H1 (cell line): ENCODE data around the gene UTP3. TPM values are rescaled to one million over a fixed set of nuclear protein-coding genes. Genes with fewer than 3 reads are reported as not detected.
"Not testable (repeated sequence)": the region's sequence is repeated elsewhere in the genome, so short reads cannot be mapped to it uniquely, and the experiment has no call there.

ENCODE experiments used
- CTCF ChIA-PET: fragments of 300-600 bp; sonication (Branson Sonifier 250); formaldehyde crosslinking; loops from one replicate; lab custom pipeline; 2021; ENCODE audit not compliant: partially characterized antibody; lab: Charles Lee
- POLR2A ChIA-PET: fragments of 300-600 bp; sonication (Branson Sonifier 250); formaldehyde crosslinking; loops from one replicate; lab custom pipeline; 2021; ENCODE audit warnings: inconsistent platforms; ENCODE audit not compliant: partially characterized antibody; lab: Charles Lee
- DNase-seq, 2 experiments: peaks; one replicate each; pipeline versions ENCODE4 v3.0.0 to v3.0.0-alpha.2; 2010 to 2022; ENCODE audit warnings: low spot score in 2 of 2, low read depth in 1 of 2, mixed read lengths in 1 of 2
- FAIRE-seq: peaks from 2 replicates; lab custom pipeline; 2011; peaks lifted over from hg19 to GRCh38; lab: Jason Lieb, UNC
- H2AFZ ChIP-seq: 2 replicates; pipeline ENCODE4 v1.8.1; 2012; ENCODE audit warnings: low read length, inconsistent platforms
- H2AK5ac ChIP-seq: 2 replicates; pipeline ENCODE4 v1.6.1; 2013; ENCODE audit warnings: low read depth, low read length
- H2BK120ac ChIP-seq: replicated peaks from 2 replicates; pipeline ENCODE3; 2013; ENCODE audit warnings: low read depth, low read length, inconsistent platforms
- H2BK12ac ChIP-seq: 2 replicates; pipeline ENCODE4 v1.6.1; 2013; ENCODE audit warnings: low read depth, low read length
- H2BK15ac ChIP-seq: 2 replicates; pipeline ENCODE4 v1.6.1; 2013; ENCODE audit warnings: low read length
- H2BK20ac ChIP-seq: 2 replicates; pipeline ENCODE4 v1.6.1; 2013; ENCODE audit warnings: low read length
- H2BK5ac ChIP-seq: 2 replicates; pipeline ENCODE4 v1.6.1; 2013; ENCODE audit warnings: low read depth, low read length
- H3K14ac ChIP-seq: 2 replicates; pipeline ENCODE4 v1.6.1; 2013; ENCODE audit warnings: inconsistent platforms; ENCODE audit not compliant: insufficient read length
- H3K18ac ChIP-seq: 2 replicates; pipeline ENCODE4 v1.6.1; 2013; ENCODE audit warnings: low read length; ENCODE audit errors: extremely low read depth
- H3K23ac ChIP-seq: 2 replicates; pipeline ENCODE4 v1.6.1; 2013; ENCODE audit warnings: inconsistent platforms; ENCODE audit not compliant: insufficient read length
- H3K23me2 ChIP-seq: 2 replicates; pipeline ENCODE4 v1.6.1; 2013; ENCODE audit warnings: low read depth, low read length
- H3K27ac ChIP-seq: 2 replicates; pipeline ENCODE4 v1.6.1; 2011; ENCODE audit warnings: low read depth, low read length, inconsistent platforms
- H3K27me3 ChIP-seq, 4 experiments: replicated peaks in 1 of 4; 1 replicate in 1 of 4; 2 replicates in 3 of 4; pipeline versions ENCODE4 v1.6.1 to v1.8.1; 2011 to 2013; ENCODE audit warnings: low read length in 3 of 4, mild to moderate bottlenecking in 3 of 4, inconsistent platforms in 2 of 4, mixed read lengths in 2 of 4, moderate library complexity in 1 of 4; ENCODE audit not compliant: control insufficient read depth in 3 of 4, insufficient read depth in 3 of 4; ENCODE audit errors: extremely low read depth in 1 of 4
- H3K36me3 ChIP-seq, 4 experiments: 2 replicates each; pipeline versions ENCODE4 v1.6.1 to v1.8.1; 2011 to 2013; ENCODE audit warnings: mild to moderate bottlenecking in 4 of 4, low read length in 3 of 4, moderate library complexity in 2 of 4, control low read depth in 1 of 4, inconsistent platforms in 1 of 4; ENCODE audit not compliant: insufficient read depth in 4 of 4, control insufficient read depth in 2 of 4
- H3K4ac ChIP-seq: replicated peaks from 2 replicates; pipeline ENCODE3; 2013; ENCODE audit warnings: low read length, low read depth, mixed read lengths, inconsistent platforms; ENCODE audit not compliant: insufficient read length
- H3K4me1 ChIP-seq, 4 experiments: replicated peaks in 1 of 4; 1 replicate in 1 of 4; 2 replicates in 3 of 4; pipeline versions ENCODE4 v1.6.1 to v1.8.1; 2011 to 2013; ENCODE audit warnings: low read length in 3 of 4, inconsistent platforms in 2 of 4, mixed read lengths in 1 of 4; ENCODE audit not compliant: insufficient read depth in 4 of 4, control insufficient read depth in 3 of 4
- H3K4me2 ChIP-seq, 2 experiments: 2 replicates each; pipeline versions ENCODE4 v1.6.1 to v1.8.1; 2011 to 2013; ENCODE audit warnings: low read depth in 2 of 2, low read length in 2 of 2, control low read depth in 1 of 2, inconsistent platforms in 1 of 2, mild to moderate bottlenecking in 1 of 2; ENCODE audit not compliant: insufficient read depth in 1 of 2
- H3K4me3 ChIP-seq, 4 experiments: fragments of 200-600, 300-600 bp in 1 of 4; sonication (generic), shearing (Covaris generic), sonication (Bioruptor Twin) in 1 of 4; 2 replicates each; pipeline versions ENCODE4 v1.5.1 to v1.8.1; 2011 to 2016; ENCODE audit warnings: low read length in 4 of 4, low read depth in 3 of 4, control low read depth in 2 of 4, inconsistent platforms in 2 of 4, mild to moderate bottlenecking in 2 of 4, mixed read lengths in 1 of 4, moderate library complexity in 1 of 4; ENCODE audit not compliant: insufficient read depth in 2 of 4; ENCODE audit errors: extremely low read depth in 1 of 4
- H3K56ac ChIP-seq: replicated peaks from 2 replicates; pipeline ENCODE3; 2013; ENCODE audit warnings: low read depth, mild to moderate bottlenecking, mixed read lengths, low read length, inconsistent platforms; ENCODE audit not compliant: insufficient read length
- H3K79me1 ChIP-seq: 2 replicates; pipeline ENCODE4 v1.6.1; 2013; ENCODE audit warnings: low read depth, low read length, control low read depth
- H3K79me2 ChIP-seq, 2 experiments: 2 replicates each; pipeline versions ENCODE4 v1.6.1 to v1.8.1; 2012 to 2013; ENCODE audit warnings: low read length in 2 of 2, mild to moderate bottlenecking in 2 of 2, inconsistent platforms in 1 of 2; ENCODE audit not compliant: insufficient read depth in 2 of 2, control insufficient read depth in 1 of 2
- H3K9ac ChIP-seq, 4 experiments: replicated peaks in 1 of 4; 1 replicate in 1 of 4; 2 replicates in 3 of 4; pipeline versions ENCODE4 v1.6.1 to v1.8.1; 2011 to 2013; ENCODE audit warnings: low read depth in 3 of 4, low read length in 3 of 4, control low read depth in 2 of 4, mild to moderate bottlenecking in 2 of 4, moderate library complexity in 2 of 4, inconsistent platforms in 1 of 4; ENCODE audit errors: extremely low read depth in 1 of 4
- H3K9me3 ChIP-seq, 2 experiments: 2 replicates each; pipeline versions ENCODE4 v1.6.1 to v1.8.1; 2012 to 2013; ENCODE audit warnings: mild to moderate bottlenecking in 2 of 2, moderate library complexity in 2 of 2, control low read depth in 1 of 2, inconsistent platforms in 1 of 2, low read depth in 1 of 2, low read length in 1 of 2, mixed read lengths in 1 of 2; ENCODE audit not compliant: insufficient read depth in 2 of 2
- H4K20me1 ChIP-seq, 2 experiments: replicated peaks in 1 of 2; 2 replicates each; pipeline versions ENCODE3 to v1.8.1; 2011 to 2013; ENCODE audit warnings: inconsistent platforms in 2 of 2, low read length in 2 of 2, mild to moderate bottlenecking in 1 of 2; ENCODE audit not compliant: insufficient read depth in 2 of 2, control insufficient read depth in 1 of 2
- H4K5ac ChIP-seq: 2 replicates; pipeline ENCODE4 v1.6.1; 2013; ENCODE audit warnings: low read length, low read depth, mixed read lengths, inconsistent platforms; ENCODE audit not compliant: insufficient read length
- H4K8ac ChIP-seq: 2 replicates; pipeline ENCODE4 v1.8.0; 2013; ENCODE audit warnings: mild to moderate bottlenecking, moderate library complexity, low read length, inconsistent platforms; ENCODE audit not compliant: insufficient read depth; ENCODE audit errors: extremely low read depth
- H4K91ac ChIP-seq: replicated peaks from 2 replicates; pipeline ENCODE3; 2013; ENCODE audit warnings: low read length, mixed read lengths, inconsistent platforms; ENCODE audit not compliant: insufficient read length
- WGBS, 2 experiments: shearing (Covaris generic) in 1 of 2; methylation state at CpG; one replicate each; pipeline versions ENCODE4 v1.1.6 to v1.1.7; 2013 to 2015; ENCODE audit warnings: low lambda C conversion rate in 2 of 2, mixed read lengths in 2 of 2, inconsistent platforms in 1 of 2, low coverage in 1 of 2, missing lambda C conversion rate in 1 of 2; ENCODE audit not compliant: insufficient replicate concordance in 2 of 2, insufficient coverage in 1 of 2, insufficient read length in 1 of 2; ENCODE audit errors: extremely low coverage in 1 of 2, missing lambda C conversion rate in 1 of 2; 5-methylcytosine and 5-hydroxymethylcytosine counted together
- polyA plus RNA-seq, 7 experiments: library from polyadenylated mRNA; depleted of rRNA in 3 of 7; stranded (reverse) in 5 of 7; unstranded in 2 of 7; fragments of >200 nt in 5 of 7; fragments of 200-250 nt in 2 of 7; gene quantifications; 1 replicate in 5 of 7; 2 replicates in 1 of 7; 4 replicates in 1 of 7; pipeline versions ENCODE4 v1.2.1 to v1.2.3, GENCODE V29; 2011 to 2013; ENCODE audit warnings: missing spikeins in 2 of 7, mixed read lengths in 2 of 7
- total RNA-seq: library from RNA; stranded (reverse); fragmentation: NEBNext Ultra II Directional; extraction: Animal tissue kit (Norgen Biotek cat#: 25700); gene quantifications from 2 replicates; pipeline ENCODE4 v1.2.1, GENCODE V29; 2021

The UTP3 gene
- total and polyA plus RNA-seq, 2 of the 8 experiments (the other 6 are each of a cell fraction or from before 2014, with no cell fraction given): 11.2 to 51.3 TPM

- H3K9ac ChIP-seq, H3K4ac ChIP-seq, H3K27me3 ChIP-seq, H3K23me2 ChIP-seq, H3K23ac ChIP-seq, H3K56ac ChIP-seq, H3K18ac ChIP-seq, FAIRE-seq, H4K5ac ChIP-seq, H2BK5ac ChIP-seq, H3K4me1 ChIP-seq, DNase-seq, H3K79me2 ChIP-seq, H3K27ac ChIP-seq, H3K14ac ChIP-seq, H2AK5ac ChIP-seq, H4K8ac ChIP-seq, H2BK15ac ChIP-seq, H4K20me1 ChIP-seq, H2BK20ac ChIP-seq, H3K4me2 ChIP-seq, H2BK12ac ChIP-seq, H3K9me3 ChIP-seq, H4K91ac ChIP-seq, H2BK120ac ChIP-seq, H3K36me3 ChIP-seq, H2AFZ ChIP-seq, H3K79me1 ChIP-seq, H3K4me3 ChIP-seq: not testable (repeated sequence)
- CTCF ChIA-PET: interaction anchor here (0.5 to 1.7 kb wide), 5 partner anchors 9 to 442 kb away, joined by 3 to 6 read pairs (median 4); no protein-coding TSS in a partner anchor
- POLR2A ChIA-PET: interaction anchor here (1.6 kb wide), 1 partner anchor 8 kb away, joined by 5 read pairs; no protein-coding TSS in a partner anchor
- WGBS, 2 experiments: 95% methylated on average over 11 of the region's 11 CpGs; no CpG with 5 or more reads in 1 of the 2 experiments
Observed at GRCh38 chr4:70726515-70726914, 38.2 kb downstream of the UTP3 start.
